Body of pancreas (tissue), 4 donors: ENCODE results near the gene ZNF74.

ENCODE experiments used
- POLR2A ChIP-seq, 3 donors: fragments of 450-650 bp; IDR thresholded peaks; one replicate each; pipeline ENCODE4 v1.6.1; 2016; ENCODE audit warnings: antibody characterized with exemption in 3 of 3, mild to moderate bottlenecking in 2 of 3
- TF ChIP-seq, protein P1 (sequence below), 7 experiments: fragments of 450-650 bp in 4 of 7; fragments of 200-600 bp in 3 of 7; sonication (generic) in 3 of 7; IDR thresholded peaks; one replicate each; pipeline ENCODE4 v1.5.1; 2016 to 2019; ENCODE audit warnings: antibody characterized with exemption in 7 of 7

DNA sequence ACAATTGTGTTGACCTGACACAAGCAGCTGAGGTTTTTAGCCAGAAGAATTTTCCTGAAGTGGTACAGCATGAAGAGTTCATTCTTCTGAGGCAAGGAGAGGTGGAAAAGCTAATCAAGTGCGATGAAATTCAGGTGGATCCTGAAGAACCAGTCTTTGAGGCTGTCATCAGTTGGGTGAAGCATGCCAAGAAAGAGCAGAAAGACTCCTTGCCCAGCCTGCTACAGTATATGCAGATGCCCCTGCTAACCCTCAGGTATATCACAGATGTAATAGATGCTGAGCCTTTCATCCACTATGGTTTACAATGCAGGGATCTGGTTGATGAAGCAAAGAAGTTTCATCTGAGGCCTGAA is 56.6 kb downstream of the ZNF74 start:
- TF ChIP-seq POLR2A (IDR thresholded peaks at IDR 0.05), result no peak
- TF ChIP-seq, protein P1, sequence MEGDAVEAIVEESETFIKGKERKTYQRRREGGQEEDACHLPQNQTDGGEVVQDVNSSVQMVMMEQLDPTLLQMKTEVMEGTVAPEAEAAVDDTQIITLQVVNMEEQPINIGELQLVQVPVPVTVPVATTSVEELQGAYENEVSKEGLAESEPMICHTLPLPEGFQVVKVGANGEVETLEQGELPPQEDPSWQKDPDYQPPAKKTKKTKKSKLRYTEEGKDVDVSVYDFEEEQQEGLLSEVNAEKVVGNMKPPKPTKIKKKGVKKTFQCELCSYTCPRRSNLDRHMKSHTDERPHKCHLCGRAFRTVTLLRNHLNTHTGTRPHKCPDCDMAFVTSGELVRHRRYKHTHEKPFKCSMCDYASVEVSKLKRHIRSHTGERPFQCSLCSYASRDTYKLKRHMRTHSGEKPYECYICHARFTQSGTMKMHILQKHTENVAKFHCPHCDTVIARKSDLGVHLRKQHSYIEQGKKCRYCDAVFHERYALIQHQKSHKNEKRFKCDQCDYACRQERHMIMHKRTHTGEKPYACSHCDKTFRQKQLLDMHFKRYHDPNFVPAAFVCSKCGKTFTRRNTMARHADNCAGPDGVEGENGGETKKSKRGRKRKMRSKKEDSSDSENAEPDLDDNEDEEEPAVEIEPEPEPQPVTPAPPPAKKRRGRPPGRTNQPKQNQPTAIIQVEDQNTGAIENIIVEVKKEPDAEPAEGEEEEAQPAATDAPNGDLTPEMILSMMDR (IDR thresholded peaks at IDR 0.05), result no peak
